Neural progenitor cell (in vitro differentiated cells): Measurements from ENCODE around the gene PDHX. TPM values are rescaled to one million over a fixed set of nuclear protein-coding genes. Genes with fewer than 3 reads are reported as not detected.

Source experiments
- DNase-seq: peaks from one replicate; pipeline ENCODE4 v3.0.0-alpha.2; 2016; ENCODE audit warnings: low spot score
- H2AFZ ChIP-seq: fragments of 200-600 bp; sonication (generic); replicated peaks from 2 replicates; pipeline ENCODE4 v1.6.1; 2016; ENCODE audit warnings: antibody characterized with exemption
- H3F3A ChIP-seq: fragments of 200-600 bp; sonication (generic); 2 replicates; pipeline ENCODE4 v1.6.1; 2016; ENCODE audit warnings: antibody characterized with exemption, low read depth
- H3K27ac ChIP-seq: fragments of 200-600 bp; sonication (generic); 2 replicates; pipeline ENCODE4 v1.5.1; 2016; ENCODE audit warnings: mild to moderate bottlenecking
- H3K27me3 ChIP-seq: fragments of 200-600 bp; sonication (generic); 2 replicates; pipeline ENCODE4 v1.6.1; 2016; ENCODE audit warnings: mild to moderate bottlenecking, moderate library complexity
- H3K36me3 ChIP-seq: fragments of 200-600 bp; sonication (generic); 2 replicates; pipeline ENCODE4 v1.5.1; 2016
- H3K4me1 ChIP-seq: fragments of 200-600 bp; sonication (generic); 2 replicates; pipeline ENCODE4 v1.6.1; 2016; ENCODE audit warnings: mixed run types
- H3K4me2 ChIP-seq: fragments of 200-600 bp; sonication (generic); 2 replicates; pipeline ENCODE4 v1.6.1; 2016
- H3K4me3 ChIP-seq: fragments of 200-600 bp; sonication (generic); 2 replicates; pipeline ENCODE4 v1.5.1; 2016
- H3K79me2 ChIP-seq: fragments of 200-600 bp; sonication (generic); 2 replicates; pipeline ENCODE4 v1.6.1; 2016; ENCODE audit warnings: low read depth
- H3K9ac ChIP-seq: fragments of 200-600 bp; sonication (generic); 2 replicates; pipeline ENCODE4 v1.6.1; 2016
- H3K9me3 ChIP-seq: fragments of 200-600 bp; sonication (generic); 2 replicates; pipeline ENCODE4 v1.5.1; 2016; ENCODE audit warnings: low read depth
- H4K20me1 ChIP-seq: fragments of 200-600 bp; sonication (generic); 2 replicates; pipeline ENCODE4 v1.6.1; 2016; ENCODE audit warnings: low read depth
- H3K27ac Mint-ChIP-seq: 3 replicates; pipeline ENCODE4 v1.8.0; 2021; ENCODE audit warnings: mixed read lengths
- H3K27me3 Mint-ChIP-seq: 2 replicates; pipeline ENCODE4 v1.8.0; 2022; ENCODE audit warnings: low read depth, mild to moderate bottlenecking, inconsistent platforms, moderate library complexity, mixed read lengths; ENCODE audit not compliant: insufficient read depth
- H3K36me3 Mint-ChIP-seq: 3 replicates; pipeline ENCODE4 v1.8.0; 2021; ENCODE audit warnings: mixed read lengths
- H3K4me1 Mint-ChIP-seq: 3 replicates; pipeline ENCODE4 v1.8.0; 2021; ENCODE audit warnings: mixed read lengths
- H3K4me3 Mint-ChIP-seq: 3 replicates; pipeline ENCODE4 v1.8.0; 2021; ENCODE audit warnings: mild to moderate bottlenecking, moderate library complexity, mixed read lengths
- H3K9me3 Mint-ChIP-seq: 3 replicates; pipeline ENCODE4 v1.8.0; 2020; ENCODE audit warnings: mixed read lengths
- EZH2 ChIP-seq: fragments of 200-600 bp; sonication (generic); IDR thresholded peaks from 2 replicates; pipeline ENCODE4 v1.6.1; 2017; ENCODE audit warnings: antibody characterized with exemption, mild to moderate bottlenecking, moderate library complexity
- EZH2phosphoT487 ChIP-seq: fragments of 200-600 bp; sonication (generic); IDR thresholded peaks from 2 replicates; pipeline ENCODE4 v1.6.1; 2017; ENCODE audit warnings: antibody characterized with exemption
- total RNA-seq: library from RNA; depleted of rRNA; stranded (reverse); fragments of >200 nt; gene quantifications from 2 replicates; pipeline ENCODE4 v1.2.3, GENCODE V29; 2015; ENCODE audit warnings: low replicate concordance
- TF ChIP-seq, protein P1 (sequence below): fragments of 200-600 bp; sonication (generic); IDR thresholded peaks from 2 replicates; pipeline ENCODE4 v1.5.1; 2017; ENCODE audit warnings: antibody characterized with exemption, mild to moderate bottlenecking

Gene PDHX
- total RNA-seq, 1 donor from 2014 or later = 38.4 TPM

DNA sequence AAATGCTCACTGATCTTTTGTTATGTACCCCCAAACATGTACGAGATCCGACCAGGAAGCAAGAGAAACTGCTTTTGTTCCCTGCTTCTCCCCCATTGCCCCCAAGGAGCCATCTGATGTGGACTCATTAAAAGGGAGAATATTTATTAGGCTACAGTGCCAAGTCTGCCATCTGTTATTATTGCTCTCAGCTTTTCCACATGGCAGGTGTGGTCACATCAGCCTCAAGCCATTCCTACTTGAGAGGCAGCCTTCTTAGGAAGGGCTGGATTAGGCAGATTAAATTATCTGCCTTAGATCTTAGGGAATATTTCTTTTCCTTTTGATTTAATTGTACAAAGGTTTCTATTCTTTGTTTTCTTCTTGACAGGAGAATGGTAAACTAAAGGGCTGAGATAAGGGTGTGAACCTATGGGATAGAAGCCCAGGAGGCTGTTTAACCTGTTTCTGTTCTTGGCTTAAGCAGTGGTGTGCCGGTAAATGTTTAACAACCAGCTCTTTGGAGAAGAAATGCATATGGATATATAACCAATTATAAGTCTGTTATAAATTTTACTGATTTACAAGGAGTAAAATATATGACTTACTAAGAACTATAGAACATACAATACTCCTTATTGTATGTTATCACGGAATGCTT, 88.8 kb downstream of the PDHX start:
- no peaks in the 10 kb centered on the region for H3K9me3 ChIP-seq
- no peaks in the 10 kb centered on the region for H3F3A ChIP-seq
- no peaks in the 10 kb centered on the region for H4K20me1 ChIP-seq
- H3K4me1 Mint-ChIP-seq = peaks cover 5% of the 10 kb centered on the region
- DNase-seq = no peak
- H3K36me3 ChIP-seq = no peaks in the 10 kb centered on the region
- TF ChIP-seq EZH2phosphoT487 (no peak), EZH2 (no peak)
- TF ChIP-seq, protein P1, sequence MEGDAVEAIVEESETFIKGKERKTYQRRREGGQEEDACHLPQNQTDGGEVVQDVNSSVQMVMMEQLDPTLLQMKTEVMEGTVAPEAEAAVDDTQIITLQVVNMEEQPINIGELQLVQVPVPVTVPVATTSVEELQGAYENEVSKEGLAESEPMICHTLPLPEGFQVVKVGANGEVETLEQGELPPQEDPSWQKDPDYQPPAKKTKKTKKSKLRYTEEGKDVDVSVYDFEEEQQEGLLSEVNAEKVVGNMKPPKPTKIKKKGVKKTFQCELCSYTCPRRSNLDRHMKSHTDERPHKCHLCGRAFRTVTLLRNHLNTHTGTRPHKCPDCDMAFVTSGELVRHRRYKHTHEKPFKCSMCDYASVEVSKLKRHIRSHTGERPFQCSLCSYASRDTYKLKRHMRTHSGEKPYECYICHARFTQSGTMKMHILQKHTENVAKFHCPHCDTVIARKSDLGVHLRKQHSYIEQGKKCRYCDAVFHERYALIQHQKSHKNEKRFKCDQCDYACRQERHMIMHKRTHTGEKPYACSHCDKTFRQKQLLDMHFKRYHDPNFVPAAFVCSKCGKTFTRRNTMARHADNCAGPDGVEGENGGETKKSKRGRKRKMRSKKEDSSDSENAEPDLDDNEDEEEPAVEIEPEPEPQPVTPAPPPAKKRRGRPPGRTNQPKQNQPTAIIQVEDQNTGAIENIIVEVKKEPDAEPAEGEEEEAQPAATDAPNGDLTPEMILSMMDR = no peak
- H3K36me3 Mint-ChIP-seq = no peaks in the 10 kb centered on the region
- no peaks in the 10 kb centered on the region for H3K9me3 Mint-ChIP-seq
- H3K27ac ChIP-seq = no peak overlapping the region
- H3K79me2 ChIP-seq = no peaks in the 10 kb centered on the region
- no peak overlapping the region for H3K4me3 Mint-ChIP-seq
- no peak overlapping the region for H3K4me3 ChIP-seq
- H3K27me3 Mint-ChIP-seq = no peaks in the 10 kb centered on the region
- H3K27ac Mint-ChIP-seq = no peak overlapping the region
- no peak overlapping the region for H3K4me2 ChIP-seq
- no peaks in the 10 kb centered on the region for H3K27me3 ChIP-seq
- no peak overlapping the region for H2AFZ ChIP-seq
- H3K9ac ChIP-seq = no peak overlapping the region
- no peaks in the 10 kb centered on the region for H3K4me1 ChIP-seq

DNA sequence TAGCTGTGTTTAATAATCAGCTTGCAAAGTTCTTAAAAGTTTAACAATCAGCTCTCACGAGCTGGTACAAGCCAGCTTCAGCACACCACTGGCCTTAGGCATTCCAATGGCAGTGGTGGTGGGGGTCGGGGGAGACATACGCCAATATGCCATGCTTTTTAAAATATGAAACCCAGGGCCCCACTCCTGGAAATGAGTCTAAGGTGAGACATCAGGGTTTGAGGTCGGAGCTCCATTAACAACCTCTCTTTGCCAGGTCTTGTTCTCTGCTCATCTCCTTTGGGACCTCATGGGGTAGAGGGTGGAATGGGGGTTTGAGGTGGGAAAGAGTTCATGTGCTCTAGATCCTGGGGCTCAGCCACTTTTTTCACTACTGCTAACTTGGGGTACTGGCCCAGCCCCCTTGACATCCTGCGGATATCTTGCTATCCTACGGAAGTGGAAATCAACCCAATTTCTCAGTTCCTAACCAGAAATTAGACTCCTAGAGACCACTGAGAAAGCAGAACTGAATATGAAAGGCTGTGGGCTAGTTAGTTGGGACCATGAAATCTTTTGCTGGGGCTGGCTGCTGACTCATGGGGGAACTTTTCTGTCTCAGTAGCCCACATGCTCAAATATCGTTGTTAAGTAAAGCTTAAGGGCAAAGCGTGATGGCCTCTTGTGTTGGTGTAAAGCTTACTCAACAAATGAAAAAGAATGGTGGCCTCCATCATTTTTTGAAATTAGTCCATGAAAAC, 90.1 kb downstream of the PDHX start:
- no peaks in the 10 kb centered on the region for H3K36me3 ChIP-seq
- no peaks in the 10 kb centered on the region for H3K27me3 Mint-ChIP-seq
- H3K4me1 Mint-ChIP-seq = peaks cover 5% of the 10 kb centered on the region
- no peak overlapping the region for H3K4me3 ChIP-seq
- no peaks in the 10 kb centered on the region for H3K79me2 ChIP-seq
- H3K9me3 ChIP-seq = no peaks in the 10 kb centered on the region
- H3K4me2 ChIP-seq = no peak overlapping the region
- H3K27ac Mint-ChIP-seq = no peak overlapping the region
- DNase-seq = no peak
- H3K27me3 ChIP-seq = no peaks in the 10 kb centered on the region
- H3F3A ChIP-seq = no peaks in the 10 kb centered on the region
- no peak overlapping the region for H3K9ac ChIP-seq
- no peaks in the 10 kb centered on the region for H3K9me3 Mint-ChIP-seq
- no peak for TF ChIP-seq EZH2phosphoT487
- no peak for TF ChIP-seq EZH2
- TF ChIP-seq, protein P1 = no peak
- H3K36me3 Mint-ChIP-seq = no peaks in the 10 kb centered on the region
- H3K4me3 Mint-ChIP-seq = no peak overlapping the region
- H3K4me1 ChIP-seq = no peaks in the 10 kb centered on the region
- no peak overlapping the region for H3K27ac ChIP-seq
- H2AFZ ChIP-seq = no peak overlapping the region
- no peaks in the 10 kb centered on the region for H4K20me1 ChIP-seq

DNA sequence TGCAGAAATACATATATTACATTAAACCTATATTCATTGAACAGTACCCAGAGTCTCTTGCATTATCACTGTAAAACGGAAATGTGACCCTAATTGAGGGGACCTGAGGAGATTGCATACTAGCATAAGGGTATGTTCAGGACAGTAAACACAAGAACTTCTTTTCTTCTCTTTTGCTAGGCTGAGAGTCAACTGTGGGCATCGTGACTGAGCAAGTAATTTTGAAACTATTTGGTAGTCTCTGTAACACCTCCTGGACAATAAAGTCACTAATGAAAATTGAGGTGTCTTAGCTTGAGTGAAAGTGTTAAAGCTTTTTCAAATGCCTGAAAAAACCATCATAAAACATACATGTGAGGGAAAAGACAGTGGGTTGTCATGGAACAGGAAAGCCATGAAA, 90.9 kb downstream of the PDHX start:
- Histone ChIP-seq H3K4me3 (no peak overlapping the region), H3K4me2 (no peak overlapping the region), H3K9ac (no peak overlapping the region), H3K79me2 (no peaks in the 10 kb centered on the region), H3F3A (no peaks in the 10 kb centered on the region), H3K27me3 (no peaks in the 10 kb centered on the region), H4K20me1 (no peaks in the 10 kb centered on the region), H3K36me3 (no peaks in the 10 kb centered on the region), H3K27ac (no peak overlapping the region), H3K4me1 (no peaks in the 10 kb centered on the region), H3K9me3 (no peaks in the 10 kb centered on the region), H2AFZ (no peak overlapping the region)
- Mint-ChIP-seq H3K9me3 (no peaks in the 10 kb centered on the region), H3K4me1 (peaks cover 5% of the 10 kb centered on the region), H3K27me3 (no peaks in the 10 kb centered on the region), H3K27ac (no peak overlapping the region), H3K4me3 (no peak overlapping the region), H3K36me3 (no peaks in the 10 kb centered on the region)
- no peak for DNase-seq
- TF ChIP-seq EZH2 = no peak
- no peak for TF ChIP-seq EZH2phosphoT487
- TF ChIP-seq, protein P1 = no peak
